Fibroblast of gingiva (primary cell): Measurements from ENCODE around the gene ME3.
A peak's percentile ranks its signal among the peaks of the same experiment; 100 is the strongest.
"Not testable (repeated sequence)": the region's sequence is repeated elsewhere in the genome, so short reads cannot be mapped to it uniquely, and the experiment has no call there.

Experiments
- DNase-seq: peaks from one replicate; pipeline ENCODE4 v3.0.0-alpha.2; 2011; ENCODE audit warnings: low read depth

Gene ME3

GRCh38 chr11:86663761-86664160 is 8.7 kb downstream of the ME3 start:
- no peak for DNase-seq

DNA sequence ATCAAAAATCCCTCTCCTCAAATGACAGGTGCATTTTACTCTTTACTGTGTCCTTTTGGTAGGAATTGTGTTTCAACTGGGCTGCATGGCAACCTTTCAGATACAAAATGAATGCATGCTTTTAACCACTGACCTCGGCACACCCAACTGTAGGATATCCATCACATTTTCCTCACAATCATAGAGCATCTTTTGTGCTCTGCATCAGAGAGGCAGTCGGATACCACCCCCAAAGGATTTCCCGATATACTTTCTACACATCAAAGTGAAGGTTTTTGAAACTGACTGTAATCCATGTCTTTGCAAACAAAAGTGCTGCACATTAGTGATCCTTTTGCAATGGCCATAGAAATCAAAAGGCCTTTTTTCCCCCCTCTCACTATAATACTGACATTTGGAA is 9.1 kb downstream of the ME3 start:
- DNase-seq, result no peak

- DNase-seq, result no peak
These were observed 11.7 kb downstream of the ME3 start for GRCh38 chr11:86660736-86661135.

DNA sequence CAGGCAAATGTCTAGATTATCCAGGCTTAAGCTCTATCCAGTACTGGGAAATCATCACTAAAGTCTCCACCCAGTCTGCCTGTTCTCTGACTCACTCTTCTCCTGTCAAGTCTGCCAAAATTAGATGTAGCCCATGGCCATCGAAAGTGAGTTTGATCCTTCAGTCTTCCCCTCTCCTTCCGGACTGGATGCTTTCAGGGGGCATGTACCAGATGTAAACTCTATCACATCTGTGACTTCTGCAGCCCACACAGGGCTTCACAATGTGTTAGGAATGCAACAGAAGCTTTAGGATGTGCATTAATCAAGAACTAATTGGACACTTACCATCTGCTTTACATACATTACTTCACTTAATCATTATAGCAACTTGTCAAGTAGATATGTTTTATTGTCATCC is 12.3 kb downstream of the ME3 start:
- peak; percentile 20 for DNase-seq

GRCh38 chr11:86658534-86658933 is 13.9 kb downstream of the ME3 start:
- DNase-seq, result no peak

DNA sequence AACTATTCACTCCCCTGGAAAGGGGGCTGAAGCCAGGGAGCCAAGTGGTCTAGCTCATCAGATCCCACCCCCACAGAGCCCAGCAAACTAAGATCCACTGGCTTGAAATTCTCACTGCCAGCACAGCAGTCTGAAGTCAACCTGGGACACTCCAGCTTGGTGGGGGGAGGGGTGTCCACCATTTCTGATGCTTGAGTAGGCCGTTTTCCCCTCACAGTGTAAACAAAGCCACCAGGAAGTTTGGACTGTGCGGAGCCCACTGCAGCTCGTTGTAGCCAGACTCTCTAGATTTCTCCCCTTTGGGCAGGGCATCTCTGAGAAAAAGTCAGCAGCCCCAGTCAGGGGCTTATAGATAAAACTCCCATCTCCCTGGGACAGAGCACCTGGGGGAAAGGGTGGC is 27.2 kb downstream of the ME3 start:
- not testable (repeated sequence) for DNase-seq

DNA sequence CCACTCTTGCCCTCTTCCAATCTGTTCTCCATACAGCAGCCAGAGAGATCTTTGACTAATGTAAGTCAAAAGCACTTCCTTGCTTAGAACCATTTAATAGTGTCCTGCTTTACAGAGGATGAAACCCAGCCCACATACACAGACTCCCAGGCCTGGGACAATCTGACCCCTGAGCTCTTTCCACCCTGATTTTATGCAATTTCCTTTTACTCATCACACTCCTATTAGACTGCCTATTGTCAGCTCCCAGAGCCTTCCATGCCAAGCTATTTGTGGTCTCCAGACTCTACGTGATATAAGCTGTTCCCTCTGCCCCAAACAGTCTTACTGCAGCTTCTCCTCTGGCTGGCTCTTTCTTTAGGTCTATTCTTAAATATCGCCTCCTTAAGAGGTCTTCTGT is 28.1 kb downstream of the ME3 start:
- DNase-seq, result peak; percentile 54

- DNase-seq, result no peak
These were observed 30.7 kb downstream of the ME3 start for GRCh38 chr11:86641537-86642261.

- DNase-seq, result no peak
These were observed 33.3 kb downstream of the ME3 start for GRCh38 chr11:86639137-86639536.

DNA sequence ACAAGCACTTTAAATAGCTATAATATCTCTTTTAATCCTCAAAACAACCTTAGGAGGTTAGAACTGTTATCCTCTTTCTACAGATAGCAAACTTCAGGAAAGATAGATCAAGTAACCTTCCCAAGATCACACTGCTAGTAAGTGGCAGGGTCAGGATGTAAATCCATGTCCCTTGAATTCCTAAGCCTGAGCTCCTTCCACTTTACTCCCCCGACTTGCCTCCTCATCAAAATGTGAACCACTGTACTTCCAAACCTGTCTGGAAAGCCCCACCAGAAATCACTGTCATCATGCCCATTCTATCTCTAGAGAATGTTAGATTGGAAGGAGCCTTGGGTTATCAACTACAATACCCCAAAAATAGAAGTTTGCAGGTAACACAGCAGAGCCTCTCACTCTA is 33.7 kb downstream of the ME3 start:
- DNase-seq, result no peak

- DNase-seq, result no peak
These were observed 34.4 kb downstream of the ME3 start for GRCh38 chr11:86637988-86638387.

- DNase-seq, result no peak
These were observed 36.1 kb downstream of the ME3 start for GRCh38 chr11:86636275-86636674.

GRCh38 chr11:86632499-86633269 is 39.7 kb downstream of the ME3 start:
- peak; percentile 79 for DNase-seq

- no peak for DNase-seq
These were observed 42.0 kb downstream of the ME3 start for GRCh38 chr11:86630229-86630981.

- DNase-seq, result peak; percentile 73
These were observed 43.2 kb downstream of the ME3 start for GRCh38 chr11:86629045-86629706.

GRCh38 chr11:86627776-86628455 is 44.5 kb downstream of the ME3 start:
- DNase-seq, result peak; percentile 85

DNA sequence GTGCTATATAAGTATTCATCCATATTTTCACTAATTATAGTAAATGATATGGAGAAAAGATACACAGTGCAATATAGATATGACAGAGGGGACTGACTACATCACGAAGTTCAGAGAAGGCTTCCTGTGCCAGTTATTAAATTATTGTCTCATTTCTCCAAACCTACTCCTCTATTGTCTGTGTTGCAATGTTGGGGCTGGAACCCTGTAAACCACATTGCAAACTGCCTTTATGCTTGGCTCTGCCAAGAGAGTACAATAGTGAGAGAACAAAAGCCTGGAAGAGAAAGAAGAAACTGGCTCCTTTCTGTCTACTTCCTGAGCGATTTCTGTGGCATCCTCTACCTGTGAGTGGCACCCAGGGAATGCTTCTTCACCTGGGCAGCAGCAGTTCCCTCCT is 46.4 kb downstream of the ME3 start:
- peak; percentile 51 for DNase-seq

DNA sequence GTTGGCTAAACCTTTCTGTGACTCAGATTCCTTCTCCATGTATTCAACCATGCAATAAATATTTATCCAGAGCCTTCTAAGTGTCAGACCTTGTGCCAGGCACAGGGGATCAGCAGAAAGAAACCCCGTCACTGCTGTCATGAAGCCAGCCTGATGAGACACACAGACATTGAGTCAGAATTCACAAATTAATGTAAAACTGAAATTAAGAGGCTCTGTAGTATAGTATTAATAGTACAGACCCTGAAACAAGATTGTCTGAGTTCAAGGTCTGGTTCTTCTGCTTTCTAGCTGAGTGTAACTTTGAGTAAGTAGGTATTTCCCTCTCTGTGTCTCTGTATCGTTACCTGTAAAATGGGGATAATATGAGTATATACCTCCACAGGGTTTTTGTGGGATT is 46.9 kb downstream of the ME3 start:
- no peak for DNase-seq

DNA sequence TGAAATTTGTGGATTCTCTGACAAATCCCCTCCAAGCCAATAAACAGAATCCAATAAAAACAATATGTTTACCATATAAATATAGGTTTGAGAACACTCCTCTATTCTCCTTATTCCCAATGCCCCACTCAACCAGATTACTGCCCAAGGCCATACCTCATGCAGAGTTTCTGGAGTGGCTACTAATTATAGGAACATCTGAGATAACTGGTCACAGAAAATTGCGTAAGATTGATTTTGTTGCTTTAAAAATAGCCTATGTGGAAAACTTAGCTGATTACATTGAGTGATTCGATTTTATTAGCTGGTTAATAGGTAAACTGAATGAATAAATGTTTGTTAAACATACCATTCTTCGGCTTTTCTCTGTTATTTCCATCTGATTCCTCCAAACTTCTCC is 48.0 kb downstream of the ME3 start:
- no peak for DNase-seq

- no peak for DNase-seq
These were observed 48.7 kb downstream of the ME3 start for GRCh38 chr11:86623736-86624135.

GRCh38 chr11:86623041-86623621 is 49.3 kb downstream of the ME3 start:
- no peak for DNase-seq
